Measurements from ENCODE around the gene RGS17. TPM values are rescaled to one million over a fixed set of nuclear protein-coding genes. Genes with fewer than 3 reads are reported as not detected.
"Not testable (repeated sequence)": the region's sequence is repeated elsewhere in the genome, so short reads cannot be mapped to it uniquely, and the experiment has no call there.

RGS17 gene
- total RNA-seq, 2 donors from 2014 or later: 0.28 TPM; not detected in 1

DNA sequence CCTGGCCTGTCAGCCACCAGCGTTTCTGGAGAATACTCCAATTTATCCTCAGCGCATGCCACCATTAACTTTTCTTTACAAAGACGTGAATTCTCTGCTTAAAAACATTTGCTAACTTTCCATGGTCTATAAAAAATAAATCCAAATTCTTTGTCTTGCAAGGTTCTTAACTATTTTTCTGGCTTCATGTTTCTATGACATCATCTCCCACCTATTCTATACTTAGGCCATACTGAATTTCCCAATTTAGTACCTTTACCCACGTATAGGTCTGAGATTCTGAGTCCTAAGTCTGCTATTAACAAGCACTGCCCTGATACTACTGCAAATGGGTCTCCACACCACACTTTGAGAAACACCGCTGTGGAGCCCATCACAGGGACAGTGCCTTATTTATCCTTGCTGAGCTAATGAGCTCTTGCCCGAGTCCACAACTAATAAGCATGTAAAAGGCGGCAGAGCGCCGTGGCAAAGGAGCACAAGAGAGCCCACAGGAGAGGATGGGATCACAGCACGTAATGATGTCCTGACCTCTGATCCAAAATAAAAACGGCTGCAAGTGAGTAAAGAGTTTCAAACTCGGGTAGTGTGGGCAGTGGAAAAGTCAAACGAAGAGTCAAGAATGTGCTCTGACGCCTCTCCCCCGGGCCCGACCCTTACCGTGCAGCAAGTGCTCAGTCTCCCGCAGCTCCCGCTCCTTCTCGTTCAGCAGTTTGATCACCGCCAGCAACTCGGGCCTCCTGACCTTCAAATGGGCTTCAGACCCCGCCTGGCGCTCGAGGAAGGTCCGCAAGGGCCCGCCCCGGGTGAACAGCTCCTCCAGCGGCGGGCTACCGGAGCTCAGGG is 129.1 kb downstream of the RGS17 start:
- Histone ChIP-seq H3K9me3 (no peaks in the 10 kb centered on the region), H3K36me3 (peaks cover 14% of the 10 kb centered on the region), H3K4me3 (peak overlapping the region; percentile 67 to 73), H3K27me3 (no peaks in the 10 kb centered on the region), H3K4me1 (peaks cover 0 to 36% of the 10 kb centered on the region in 2 donors), H3K27ac (peak overlapping the region; percentile 90 to 91)
- TF ChIP-seq CTCF (IDR thresholded peaks at IDR 0.05): no peak
- DNase-seq (ENCODE audit: low spot score): no peak

DNA sequence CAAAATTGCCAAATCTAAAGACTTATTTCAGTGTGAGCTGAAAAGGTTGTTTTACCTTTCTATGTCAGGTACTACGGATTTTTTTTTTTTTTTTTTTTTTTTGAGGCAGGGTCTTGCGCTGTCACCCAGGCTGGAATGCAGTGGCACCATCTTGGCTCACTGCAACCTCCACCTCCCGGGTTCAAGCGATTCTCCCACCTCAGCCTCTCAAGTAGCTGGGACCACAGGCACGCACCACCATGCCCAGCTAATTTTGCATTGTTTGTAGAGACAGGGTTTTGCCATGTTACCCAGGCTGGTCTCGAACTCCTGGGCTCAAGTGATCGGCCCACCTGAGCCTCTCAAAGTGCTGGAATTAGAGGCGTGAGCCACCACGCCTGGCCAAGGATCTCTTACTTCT is 130.3 kb downstream of the RGS17 start:
- not testable (repeated sequence) for H3K27me3 ChIP-seq; H3K4me3 ChIP-seq; DNase-seq (ENCODE audit: low spot score); H3K27ac ChIP-seq; H3K9me3 ChIP-seq
- Histone ChIP-seq H3K36me3 (peaks cover 20% of the 10 kb centered on the region), H3K4me1 (peaks cover 0 to 36% of the 10 kb centered on the region in 2 donors)

DNA sequence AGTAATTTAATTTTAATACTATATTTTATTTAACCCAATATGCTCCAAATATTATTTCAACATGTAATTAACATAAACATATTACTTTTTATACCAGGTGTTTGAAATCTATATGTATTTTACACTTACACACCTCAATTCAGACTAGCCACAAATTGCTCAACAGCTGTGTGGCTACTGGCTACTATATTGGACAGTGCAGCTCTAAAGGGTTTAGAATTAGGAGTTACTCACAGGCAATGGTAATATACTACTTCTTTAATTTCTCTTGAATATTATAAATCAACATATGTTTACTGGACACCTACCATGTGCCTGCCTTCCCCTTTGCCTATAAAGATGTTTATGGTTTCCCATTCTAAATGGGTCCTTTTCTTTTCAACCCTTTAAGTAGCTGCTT is 130.8 kb downstream of the RGS17 start:
- Histone ChIP-seq H3K9me3 (no peaks in the 10 kb centered on the region), H3K4me1 (peaks cover 0 to 36% of the 10 kb centered on the region in 2 donors), H3K4me3 (no peak overlapping the region), H3K36me3 (peaks cover 20% of the 10 kb centered on the region), H3K27ac (no peak overlapping the region), H3K27me3 (no peaks in the 10 kb centered on the region)
- no peak for TF ChIP-seq CTCF (IDR thresholded peaks at IDR 0.05)
- DNase-seq (ENCODE audit: low spot score): no peak

- H3K4me3 ChIP-seq; H3K27me3 ChIP-seq; DNase-seq (ENCODE audit: low spot score); H3K27ac ChIP-seq; H3K9me3 ChIP-seq: not testable (repeated sequence)
- H3K4me1 ChIP-seq: peaks cover 0 to 36% of the 10 kb centered on the region in 2 donors
- H3K36me3 ChIP-seq: peaks cover 24% of the 10 kb centered on the region
Measured at GRCh38 chr6:152999538-152999937, 131.5 kb downstream of the RGS17 start.

- no peaks in the 10 kb centered on the region for H3K4me1 ChIP-seq
- DNase-seq (ENCODE audit: low spot score): no peak
- TF ChIP-seq CTCF (IDR thresholded peaks at IDR 0.05): no peak
- H3K27ac ChIP-seq: no peak overlapping the region
- H3K27me3 ChIP-seq: no peaks in the 10 kb centered on the region
- H3K4me3 ChIP-seq: no peak overlapping the region
- no peaks in the 10 kb centered on the region for H3K9me3 ChIP-seq
- H3K36me3 ChIP-seq: peaks cover 66% of the 10 kb centered on the region
Measured at GRCh38 chr6:152993847-152994246, 137.2 kb downstream of the RGS17 start.

DNA sequence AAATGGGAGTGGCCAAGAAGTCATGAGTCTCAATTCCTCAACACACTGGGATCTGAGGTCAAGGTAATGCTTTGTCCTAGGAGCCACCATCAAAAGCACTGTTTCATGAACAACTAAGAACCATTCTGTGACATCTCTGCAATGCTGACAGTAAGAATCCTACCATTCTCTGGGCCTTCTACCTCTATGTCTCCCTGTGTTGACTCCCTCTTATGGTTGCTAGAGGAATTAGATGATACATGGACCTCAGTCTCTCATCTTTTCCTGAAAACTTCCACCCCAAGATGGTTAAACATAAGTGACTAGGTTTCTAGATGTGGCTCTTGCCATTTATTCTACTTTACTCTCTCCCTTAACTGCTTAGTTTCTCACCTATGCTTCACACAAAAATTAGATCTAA is 137.7 kb downstream of the RGS17 start:
- Histone ChIP-seq H3K27me3 (no peaks in the 10 kb centered on the region), H3K27ac (no peak overlapping the region), H3K9me3 (no peaks in the 10 kb centered on the region), H3K4me1 (no peaks in the 10 kb centered on the region), H3K36me3 (peaks cover 66% of the 10 kb centered on the region), H3K4me3 (no peak overlapping the region)
- no peak for DNase-seq (ENCODE audit: low spot score)
- TF ChIP-seq CTCF (IDR thresholded peaks at IDR 0.05): no peak

DNA sequence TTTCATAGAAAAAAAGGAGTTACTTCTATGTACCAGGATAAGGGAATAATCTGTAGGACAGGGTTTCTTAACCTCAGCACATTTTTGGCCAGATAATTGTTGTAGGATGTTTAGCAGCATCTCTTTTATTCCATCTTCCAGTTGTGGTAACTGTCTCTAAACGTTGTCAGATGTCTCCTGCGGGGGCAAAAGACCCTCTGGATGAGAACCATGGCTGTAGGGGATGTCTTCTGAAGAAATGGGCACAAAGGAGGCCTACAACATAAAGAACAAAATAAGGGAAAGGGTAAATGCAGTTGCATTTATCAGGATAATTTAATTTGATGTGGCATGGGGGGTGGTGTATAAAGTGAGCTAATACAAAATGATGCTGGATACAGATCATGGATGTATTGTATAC is 144.1 kb downstream of the RGS17 start:
- Histone ChIP-seq H3K9me3 (no peaks in the 10 kb centered on the region), H3K4me3 (no peak overlapping the region), H3K27ac (no peak overlapping the region), H3K4me1 (peaks cover 0 to 20% of the 10 kb centered on the region in 2 donors), H3K27me3 (no peaks in the 10 kb centered on the region), H3K36me3 (peaks cover 17% of the 10 kb centered on the region)
- TF ChIP-seq CTCF (IDR thresholded peaks at IDR 0.05): no peak
- no peak for DNase-seq (ENCODE audit: low spot score)

GRCh38 chr6:152985300-152985699 is 145.8 kb downstream of the RGS17 start:
- not testable (repeated sequence) for H3K36me3 ChIP-seq; H3K4me3 ChIP-seq; H3K9me3 ChIP-seq; H3K27me3 ChIP-seq; DNase-seq (ENCODE audit: low spot score)
- Histone ChIP-seq H3K27ac (peak overlapping the region in 1 of 2 donors; percentile 95), H3K4me1 (peaks cover 0 to 25% of the 10 kb centered on the region in 2 donors)
